GM04504 (cell line): ENCODE results near the gene FHIT.

ENCODE experiments used
- DNase-seq: peaks from one replicate; pipeline ENCODE4 v3.0.0-alpha.2; 2012; ENCODE audit warnings: low read depth

Gene FHIT

GRCh38 chr3:59996056-59996455, 1255.2 kb downstream of the FHIT start:
- DNase-seq, result peak; percentile 10

DNA sequence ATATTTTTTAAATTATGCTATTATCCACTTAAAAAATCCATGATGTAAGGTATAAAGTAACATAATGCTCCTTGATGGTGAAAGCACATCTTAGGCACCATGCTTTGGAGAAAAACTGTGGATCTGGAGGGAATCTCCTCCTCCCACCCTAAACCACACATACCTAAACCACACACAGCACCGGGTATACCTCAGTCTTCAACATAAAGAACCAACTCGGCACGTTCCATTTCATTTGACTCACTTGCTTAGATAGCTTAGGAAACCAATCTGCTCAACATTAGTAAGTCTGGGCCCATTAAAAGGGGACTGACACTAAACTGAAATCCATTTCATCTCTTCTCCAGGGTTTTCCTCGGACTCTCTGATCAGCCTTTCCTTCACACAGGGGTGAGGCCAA, 1255.7 kb downstream of the FHIT start:
- no peak for DNase-seq

- no peak for DNase-seq
Measured at GRCh38 chr3:59994732-59995304, 1256.4 kb downstream of the FHIT start.

DNA sequence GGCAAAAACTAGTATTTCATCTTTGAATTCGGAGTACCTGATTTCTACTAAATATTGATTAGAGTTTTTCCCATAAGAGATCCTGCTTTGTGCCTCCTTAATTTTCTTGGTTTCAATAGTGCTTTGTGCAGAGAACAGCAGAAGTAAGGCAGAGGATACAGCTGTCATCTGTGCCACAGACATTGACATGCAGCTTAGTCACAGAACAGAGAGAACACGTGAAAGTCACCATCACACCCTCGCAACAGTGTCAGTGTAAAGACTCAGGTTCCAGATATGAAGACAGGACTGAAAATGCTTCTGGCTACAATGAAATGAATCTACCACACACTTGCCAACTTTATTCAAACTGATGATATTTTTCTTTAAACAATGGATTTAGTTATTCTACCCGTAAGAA, 1258.7 kb downstream of the FHIT start:
- DNase-seq, result no peak

GRCh38 chr3:59990915-59991314, 1260.3 kb downstream of the FHIT start:
- DNase-seq, result no peak

- DNase-seq, result no peak
Measured at GRCh38 chr3:59982510-59982909, 1268.7 kb downstream of the FHIT start.

DNA sequence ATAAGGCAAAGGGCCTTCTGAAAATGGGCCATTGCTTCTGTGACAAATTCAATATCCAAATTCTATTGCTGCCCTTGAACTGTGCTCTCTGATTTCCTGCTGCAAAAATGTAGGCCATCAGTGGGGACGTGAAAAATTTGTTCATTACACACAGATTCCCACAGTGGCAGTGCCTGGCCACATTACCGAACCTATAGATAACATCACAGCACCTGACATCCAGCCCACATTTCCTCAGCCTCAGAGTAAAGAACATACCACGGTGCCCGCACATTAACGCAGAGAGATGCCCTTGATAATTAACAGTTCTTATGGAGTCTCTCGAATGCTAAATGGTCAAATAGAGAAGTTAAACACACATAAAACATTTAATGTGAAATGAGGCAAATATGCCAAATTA, 1269.9 kb downstream of the FHIT start:
- DNase-seq, result no peak

DNA sequence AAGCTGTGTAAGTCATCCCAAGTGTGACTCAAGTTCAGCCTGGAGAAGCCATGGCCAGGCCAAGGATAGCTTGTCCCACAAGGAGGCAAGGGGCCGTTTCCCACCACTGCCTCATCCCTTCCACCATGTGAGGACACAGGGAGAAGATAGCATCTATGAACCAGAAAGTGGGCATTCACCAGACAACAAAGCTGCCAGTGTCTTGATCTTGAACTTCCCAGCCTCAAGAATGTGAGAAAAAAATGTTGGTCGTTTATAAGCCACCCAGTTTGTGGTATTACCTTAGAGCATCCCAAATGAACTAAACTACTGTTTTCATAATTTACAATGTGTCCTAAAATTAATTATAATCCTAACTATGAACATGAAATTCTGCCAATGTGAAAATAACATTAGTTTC, 1270.7 kb downstream of the FHIT start:
- no peak for DNase-seq

GRCh38 chr3:59979542-59979941, 1271.7 kb downstream of the FHIT start:
- no peak for DNase-seq

- DNase-seq, result no peak
Measured at GRCh38 chr3:59978979-59979378, 1272.3 kb downstream of the FHIT start.

- no peak for DNase-seq
Measured at GRCh38 chr3:59970796-59971195, 1280.5 kb downstream of the FHIT start.

GRCh38 chr3:59970376-59970775, 1280.9 kb downstream of the FHIT start:
- DNase-seq, result no peak

GRCh38 chr3:59968513-59969045, 1282.7 kb downstream of the FHIT start:
- no peak for DNase-seq

- DNase-seq, result no peak
Measured at GRCh38 chr3:59963676-59964075, 1287.6 kb downstream of the FHIT start.

GRCh38 chr3:59957150-59957549, 1294.1 kb downstream of the FHIT start:
- DNase-seq, result no peak

- no peak for DNase-seq
Measured at GRCh38 chr3:59953104-59953503, 1298.1 kb downstream of the FHIT start.

DNA sequence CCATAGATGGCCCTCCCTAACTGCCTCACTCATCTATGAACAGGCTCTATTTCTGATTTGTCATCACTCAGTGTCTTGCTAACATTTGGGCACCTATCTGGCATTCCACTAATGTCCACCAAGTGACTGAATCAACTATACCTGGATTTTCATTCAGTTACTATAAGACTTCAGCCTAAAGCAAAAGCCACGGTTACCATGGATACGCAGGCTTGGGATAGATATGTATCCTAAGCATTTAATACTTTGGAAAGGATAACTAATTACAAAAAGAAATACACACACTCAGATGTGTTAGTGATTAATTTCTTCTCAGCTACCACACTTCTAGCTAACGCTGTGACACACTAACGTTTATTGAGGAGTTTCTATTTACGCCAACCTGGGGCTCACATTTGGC, 1301.9 kb downstream of the FHIT start:
- DNase-seq, result no peak

- no peak for DNase-seq
Measured at GRCh38 chr3:59946401-59946800, 1304.9 kb downstream of the FHIT start.

DNA sequence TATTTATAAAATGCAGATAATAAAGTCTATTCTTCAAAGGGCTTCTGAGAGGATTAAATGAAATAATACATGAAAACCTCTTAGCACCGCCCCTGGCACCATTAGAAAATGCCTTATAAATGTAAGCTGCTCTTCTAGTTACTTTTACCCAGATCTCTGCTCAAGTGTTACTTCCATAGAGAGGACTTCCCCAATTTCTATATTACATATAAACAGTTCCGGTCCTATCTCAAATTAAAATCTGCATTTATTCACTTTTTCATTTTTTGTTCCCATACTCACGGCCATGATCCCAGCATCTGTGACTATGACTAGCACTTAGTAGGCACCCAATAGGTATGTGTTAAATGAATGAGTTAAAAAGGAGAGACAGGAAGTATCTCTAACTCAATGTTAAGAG, 1310.5 kb downstream of the FHIT start:
- no peak for DNase-seq

GRCh38 chr3:59939826-59940426, 1311.3 kb downstream of the FHIT start:
- no peak for DNase-seq

DNA sequence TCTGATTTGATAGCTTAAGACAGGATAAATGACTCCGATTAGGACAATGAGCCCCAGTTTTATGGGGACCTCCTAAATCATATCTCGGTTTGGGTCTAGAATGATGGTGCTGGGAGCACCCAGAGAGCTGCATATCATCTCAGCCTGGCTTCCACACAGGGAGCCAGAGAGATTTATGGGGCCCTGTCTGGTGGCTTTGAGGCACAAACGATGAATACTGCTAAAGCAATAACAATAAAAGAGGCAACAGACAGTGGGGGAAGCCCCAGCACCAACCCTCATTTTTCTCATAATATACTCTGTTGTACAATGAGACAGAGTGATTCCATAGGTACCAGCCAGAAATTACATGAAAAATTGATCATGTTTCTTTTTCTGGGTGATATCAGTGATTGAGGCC, 1312.4 kb downstream of the FHIT start:
- no peak for DNase-seq

- DNase-seq, result no peak
Measured at GRCh38 chr3:59937201-59937600, 1314.1 kb downstream of the FHIT start.

DNA sequence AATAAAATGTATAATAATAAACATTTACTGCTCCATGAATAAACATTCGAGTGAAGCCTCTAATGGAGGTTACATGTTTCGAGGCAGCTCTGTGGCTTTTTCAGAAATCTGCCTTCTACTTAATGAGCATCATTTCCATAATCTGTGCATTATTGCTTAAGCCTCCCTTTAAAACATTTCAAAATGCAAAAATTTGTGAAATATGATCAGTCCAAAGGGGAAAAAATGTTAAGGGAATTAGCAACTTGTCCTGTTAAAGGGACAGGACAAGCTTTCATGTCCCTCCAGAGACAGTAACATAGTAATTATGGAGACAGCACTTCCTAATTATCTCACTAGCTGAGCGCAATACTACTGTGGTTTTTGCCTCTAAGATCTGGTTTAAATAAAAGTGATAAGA, 1314.8 kb downstream of the FHIT start:
- no peak for DNase-seq

DNA sequence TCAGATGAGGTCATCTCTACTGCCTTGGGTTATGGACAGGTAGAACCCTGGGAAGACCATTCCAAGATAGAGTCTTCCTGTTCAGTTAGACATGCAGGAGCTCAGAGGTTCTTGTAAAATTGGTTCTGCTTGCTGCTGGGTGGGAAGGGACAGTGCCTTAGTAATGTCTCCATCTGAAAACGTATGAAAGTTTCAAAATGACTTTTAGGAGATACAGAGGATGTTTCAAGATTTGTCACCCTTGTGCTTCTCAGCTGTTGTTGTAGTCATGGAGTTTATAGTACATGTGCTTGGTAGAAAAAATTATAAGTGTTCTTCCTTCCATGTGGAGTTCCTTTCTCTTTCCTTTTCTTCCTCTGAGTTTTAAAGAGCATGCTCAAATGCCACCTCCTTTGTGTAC, 1316.2 kb downstream of the FHIT start:
- no peak for DNase-seq
